ENCODE measurements around the gene ARAP1.

Gene ARAP1

DNA sequence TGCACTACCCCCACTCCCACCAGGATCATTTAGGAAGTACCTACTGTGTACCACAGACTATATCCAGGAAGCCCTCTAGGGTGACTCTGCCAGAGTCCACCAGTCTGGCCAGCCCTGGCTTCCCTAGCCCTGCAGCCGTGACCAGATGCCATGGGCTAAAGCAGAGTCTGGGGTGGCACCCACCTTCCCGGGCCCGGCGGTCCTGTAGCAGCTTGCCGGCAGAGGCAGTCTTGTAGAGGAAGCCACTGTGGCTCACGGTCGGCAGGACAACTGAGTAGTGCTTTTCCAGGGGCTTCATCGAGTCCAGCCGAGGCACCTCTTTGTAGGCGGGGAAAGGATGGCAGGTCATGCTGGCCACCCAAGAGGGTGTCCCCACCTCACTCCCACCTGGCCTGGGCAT is 50.7 kb downstream of the ARAP1 start:
- TF ChIP-seq, protein P1, sequence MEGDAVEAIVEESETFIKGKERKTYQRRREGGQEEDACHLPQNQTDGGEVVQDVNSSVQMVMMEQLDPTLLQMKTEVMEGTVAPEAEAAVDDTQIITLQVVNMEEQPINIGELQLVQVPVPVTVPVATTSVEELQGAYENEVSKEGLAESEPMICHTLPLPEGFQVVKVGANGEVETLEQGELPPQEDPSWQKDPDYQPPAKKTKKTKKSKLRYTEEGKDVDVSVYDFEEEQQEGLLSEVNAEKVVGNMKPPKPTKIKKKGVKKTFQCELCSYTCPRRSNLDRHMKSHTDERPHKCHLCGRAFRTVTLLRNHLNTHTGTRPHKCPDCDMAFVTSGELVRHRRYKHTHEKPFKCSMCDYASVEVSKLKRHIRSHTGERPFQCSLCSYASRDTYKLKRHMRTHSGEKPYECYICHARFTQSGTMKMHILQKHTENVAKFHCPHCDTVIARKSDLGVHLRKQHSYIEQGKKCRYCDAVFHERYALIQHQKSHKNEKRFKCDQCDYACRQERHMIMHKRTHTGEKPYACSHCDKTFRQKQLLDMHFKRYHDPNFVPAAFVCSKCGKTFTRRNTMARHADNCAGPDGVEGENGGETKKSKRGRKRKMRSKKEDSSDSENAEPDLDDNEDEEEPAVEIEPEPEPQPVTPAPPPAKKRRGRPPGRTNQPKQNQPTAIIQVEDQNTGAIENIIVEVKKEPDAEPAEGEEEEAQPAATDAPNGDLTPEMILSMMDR (conservative IDR thresholded peaks at IDR 0.05; ENCODE audit: low read length): no peak
- H3K4me3 ChIP-seq (ENCODE audit: low read length): no peak overlapping the region; the same call in 1 of the 2 replicates
- no peak for DNase-seq (ENCODE audit: low read depth)

DNA sequence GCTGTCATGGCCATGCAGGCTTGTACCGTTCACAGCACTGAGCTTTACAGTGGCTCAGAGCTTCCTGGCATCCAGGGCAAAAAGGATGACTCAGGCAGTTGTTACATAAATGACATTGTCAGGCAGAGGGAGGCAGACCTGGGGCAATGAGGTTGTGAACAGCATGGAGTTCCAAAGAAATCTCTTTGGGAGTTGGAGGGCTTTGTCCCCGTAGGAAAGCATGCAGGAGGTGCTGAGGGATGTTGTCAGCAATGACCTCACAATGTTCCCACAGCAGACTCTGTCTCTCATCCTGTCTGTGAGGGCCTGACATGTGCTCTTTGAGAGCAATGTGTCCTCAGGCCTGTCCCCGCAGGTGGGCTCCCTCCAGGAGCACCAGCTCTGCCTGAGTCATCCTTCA is 52.1 kb downstream of the ARAP1 start:
- TF ChIP-seq, protein P1 (conservative IDR thresholded peaks at IDR 0.05; ENCODE audit: low read length): no peak
- DNase-seq (ENCODE audit: low read depth): peak; percentile 66
- no peak overlapping the region for H3K4me3 ChIP-seq (ENCODE audit: low read length)

DNA sequence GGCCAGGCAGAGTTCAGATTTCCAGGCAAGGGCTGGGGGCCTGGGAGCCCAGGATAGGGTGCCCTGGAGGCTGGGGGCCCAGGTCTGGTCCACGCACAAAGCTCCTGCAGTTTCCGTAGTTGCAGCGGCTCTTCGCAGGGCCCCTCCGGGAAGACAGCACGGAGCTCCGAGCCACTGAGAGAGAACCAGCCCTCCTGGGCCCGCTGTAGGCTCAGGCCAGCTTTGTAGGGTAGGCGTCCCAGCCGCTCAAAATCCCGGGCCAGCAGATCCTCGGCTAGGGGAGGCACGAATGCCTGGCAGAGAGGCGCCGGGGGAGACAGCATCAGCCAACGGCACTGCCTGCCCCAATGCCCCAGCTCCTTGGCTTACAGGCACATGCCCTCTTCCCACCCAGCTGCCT is 54.4 kb downstream of the ARAP1 start:
- no peak overlapping the region for H3K4me3 ChIP-seq (ENCODE audit: low read length)
- no peak for DNase-seq (ENCODE audit: low read depth)
- TF ChIP-seq, protein P1 (conservative IDR thresholded peaks at IDR 0.05; ENCODE audit: low read length): no peak

DNA sequence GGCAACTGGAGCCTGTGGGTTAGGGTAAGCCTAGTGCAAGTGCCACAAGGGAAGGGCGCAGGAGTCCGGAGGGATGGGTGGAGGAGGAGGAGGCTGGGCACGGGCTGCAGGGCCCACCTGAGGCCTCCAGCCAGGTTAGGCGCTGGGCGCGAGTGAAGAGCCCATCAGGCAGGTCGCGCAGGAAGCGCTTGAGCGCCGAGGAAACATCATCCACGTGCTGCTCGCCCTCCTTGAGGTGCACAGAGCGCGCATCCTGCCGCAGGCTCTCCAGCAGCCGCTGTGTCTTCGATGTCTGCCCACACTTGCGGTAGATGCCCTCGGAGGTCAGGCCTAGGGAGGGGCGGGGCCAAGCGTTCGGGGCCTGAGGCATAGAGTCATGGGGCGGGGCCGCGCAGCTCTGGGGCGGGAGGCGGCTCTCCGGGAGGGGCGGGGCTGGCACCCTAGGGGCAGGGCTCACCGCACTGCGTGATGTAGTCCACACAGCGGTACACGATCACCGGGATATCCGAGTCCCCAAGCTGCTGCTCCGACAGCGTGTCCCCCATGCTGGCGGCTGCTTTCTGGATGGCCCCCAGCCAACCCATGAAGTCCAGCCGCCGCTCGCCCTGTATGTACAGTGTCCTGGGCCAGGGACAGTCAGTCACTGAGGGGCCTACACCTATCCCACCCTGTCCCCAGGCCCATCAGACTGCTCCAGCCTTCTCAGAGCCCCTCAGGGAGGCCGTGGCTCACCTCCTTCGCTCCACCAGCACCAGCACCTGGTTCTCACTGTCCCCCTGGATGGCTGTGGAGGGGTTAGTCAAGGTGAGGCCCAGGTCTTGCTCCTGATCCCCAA is 55.1 kb downstream of the ARAP1 start:
- TF ChIP-seq, protein P1 (conservative IDR thresholded peaks at IDR 0.05; ENCODE audit: low read length): no peak

DNA sequence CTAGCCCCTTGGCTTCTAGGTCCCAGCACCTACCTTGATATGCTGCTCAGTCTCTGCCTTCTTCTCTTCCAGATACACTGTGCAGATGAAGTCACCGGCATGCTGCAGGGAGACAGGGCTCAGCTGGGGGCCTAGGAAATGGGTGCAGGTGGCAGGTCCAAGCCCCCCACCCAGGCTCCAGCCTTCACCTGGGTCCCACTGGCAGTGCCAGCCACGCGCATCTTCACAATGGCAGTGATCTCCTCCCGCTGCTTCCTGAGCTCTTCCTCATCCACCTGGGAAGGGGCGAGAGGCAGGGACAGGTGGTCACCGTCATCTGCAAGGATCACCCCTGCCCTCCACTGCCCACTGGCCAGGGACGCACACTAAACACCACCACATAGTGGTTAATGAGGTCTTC is 56.9 kb downstream of the ARAP1 start:
- no peak for DNase-seq (ENCODE audit: low read depth)
- no peak overlapping the region for H3K4me3 ChIP-seq (ENCODE audit: low read length)
- TF ChIP-seq, protein P1 (conservative IDR thresholded peaks at IDR 0.05; ENCODE audit: low read length): no peak

More for the DNA sequence above, 55.1 kb downstream of the ARAP1 start:
- H3K4me3 ChIP-seq (ENCODE audit: low read length): no peak overlapping the region
- DNase-seq (ENCODE audit: low read depth): peak; percentile 29

DNA sequence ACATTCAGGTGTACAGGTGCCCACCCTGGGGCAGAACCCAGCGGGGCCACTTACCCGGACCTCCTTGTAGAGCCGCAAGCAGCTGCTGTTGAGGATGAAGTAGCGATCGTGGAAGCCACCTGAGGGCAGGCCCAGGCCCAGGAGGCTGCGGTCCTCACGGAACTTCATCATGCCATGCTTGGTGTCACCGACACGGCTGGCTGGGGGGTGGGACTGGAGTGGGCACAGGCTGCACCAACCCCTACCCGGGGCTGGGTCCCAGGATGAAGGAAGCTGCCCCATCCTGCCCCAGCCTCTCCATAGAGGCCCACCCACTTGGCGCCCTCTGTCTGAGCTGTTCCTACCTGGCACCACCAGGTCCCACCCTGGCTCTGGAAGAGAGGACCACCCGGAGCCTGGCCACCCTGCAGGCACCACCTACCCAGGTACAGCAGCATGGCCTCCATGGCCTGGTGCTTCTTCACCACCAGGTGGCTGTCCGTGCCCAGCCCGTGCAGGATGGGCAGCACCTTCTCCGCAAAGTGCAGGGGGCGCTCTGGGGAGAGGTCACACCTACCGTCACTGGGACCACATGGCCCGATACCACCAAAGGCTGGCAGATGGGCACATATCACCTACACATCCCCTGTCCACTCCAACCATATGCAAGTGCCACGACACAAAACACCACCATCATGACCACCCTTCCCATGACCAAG is 58.8 kb downstream of the ARAP1 start:
- no peak overlapping the region for H3K4me3 ChIP-seq (ENCODE audit: low read length)
- no peak for DNase-seq (ENCODE audit: low read depth)
- TF ChIP-seq, protein P1 (conservative IDR thresholded peaks at IDR 0.05; ENCODE audit: low read length): no peak

All from AG10803 (cell line).